Measurements from ENCODE around the gene APLP2.

The APLP2 gene

GRCh38 chr11:130156108-130157022, 86.7 kb downstream of the APLP2 start:
- H3K27ac Mint-ChIP-seq = no peak overlapping the region
- no peak overlapping the region for H3K4me3 Mint-ChIP-seq
- H3K27me3 Mint-ChIP-seq = peaks cover 30 to 62% of the 10 kb centered on the region in 2 donors
- H3K4me1 Mint-ChIP-seq (ENCODE audit: low read depth in 2 of 2) = peaks cover 0 to 11% of the 10 kb centered on the region in 2 donors
- ATAC-seq (replicated peaks) = no peak
- no peak for DNase-seq
- H3K36me3 Mint-ChIP-seq (ENCODE audit: insufficient read depth) = no peaks in the 10 kb centered on the region
- no peaks in the 10 kb centered on the region for H3K9me3 Mint-ChIP-seq

- no peak overlapping the region for H3K4me3 Mint-ChIP-seq
- H3K4me1 Mint-ChIP-seq (ENCODE audit: low read depth in 2 of 2) = peaks cover 0 to 14% of the 10 kb centered on the region in 2 donors
- no peak for DNase-seq
- ATAC-seq (replicated peaks) = no peak
- no peak overlapping the region for H3K27ac Mint-ChIP-seq
- no peaks in the 10 kb centered on the region for H3K36me3 Mint-ChIP-seq (ENCODE audit: insufficient read depth)
- H3K9me3 Mint-ChIP-seq = no peaks in the 10 kb centered on the region
- H3K27me3 Mint-ChIP-seq = peaks cover 38 to 62% of the 10 kb centered on the region in 2 donors
These were observed 87.4 kb downstream of the APLP2 start for GRCh38 chr11:130157101-130157500.

- Mint-ChIP-seq H3K27me3 (peaks cover 45 to 67% of the 10 kb centered on the region in 2 donors), H3K36me3 (ENCODE audit: insufficient read depth) (no peaks in the 10 kb centered on the region), H3K9me3 (no peaks in the 10 kb centered on the region), H3K4me3 (no peak overlapping the region), H3K4me1 (ENCODE audit: low read depth in 2 of 2) (peaks cover 0 to 15% of the 10 kb centered on the region in 2 donors), H3K27ac (no peak overlapping the region)
- DNase-seq (no peak), ATAC-seq (replicated peaks) (no peak)
These were observed 88.1 kb downstream of the APLP2 start for GRCh38 chr11:130157840-130158239.

GRCh38 chr11:130159139-130159538, 89.4 kb downstream of the APLP2 start:
- peaks cover 58 to 80% of the 10 kb centered on the region in 2 donors for H3K27me3 Mint-ChIP-seq
- H3K27ac Mint-ChIP-seq = no peak overlapping the region

GRCh38 chr11:130159657-130160497, 90.2 kb downstream of the APLP2 start, which contains the start of gene ST14:
ST14 (plus strand) TSS chr11:130159782; CDS start chr11:130159980, 198 bp downstream.
- Mint-ChIP-seq H3K4me1 (ENCODE audit: low read depth in 2 of 2) (peaks cover 0 to 14% of the 10 kb centered on the region in 2 donors), H3K4me3 (peak within 1 kb of the TSS; percentile 39 to 67), H3K27ac (no peak within 1 kb of the TSS), H3K36me3 (ENCODE audit: insufficient read depth) (no peaks in the 10 kb centered on the region), H3K27me3 (peaks cover 59 to 84% of the 10 kb centered on the region in 2 donors), H3K9me3 (no peaks in the 10 kb centered on the region)
- peak; percentile 37 for ATAC-seq (replicated peaks)
- DNase-seq = no peak

More at GRCh38 chr11:130159139-130159538, 89.4 kb downstream of the APLP2 start:
- DNase-seq (no peak), ATAC-seq (replicated peaks) (no peak)
- Mint-ChIP-seq H3K9me3 (no peaks in the 10 kb centered on the region), H3K4me1 (ENCODE audit: low read depth in 2 of 2) (peaks cover 0 to 16% of the 10 kb centered on the region in 2 donors), H3K4me3 (peak overlapping the region; percentile 23 to 67), H3K36me3 (ENCODE audit: insufficient read depth) (no peaks in the 10 kb centered on the region)

- DNase-seq (no peak), ATAC-seq (replicated peaks) (no peak)
- Mint-ChIP-seq H3K9me3 (no peaks in the 10 kb centered on the region), H3K27me3 (peaks cover 64 to 91% of the 10 kb centered on the region in 2 donors), H3K4me3 (peak overlapping the region; percentile 39 to 56), H3K36me3 (ENCODE audit: insufficient read depth) (no peaks in the 10 kb centered on the region), H3K4me1 (ENCODE audit: low read depth in 2 of 2) (peaks cover 0 to 14% of the 10 kb centered on the region in 2 donors), H3K27ac (no peak overlapping the region)
These were observed 90.9 kb downstream of the APLP2 start for GRCh38 chr11:130160498-130161155.

- Mint-ChIP-seq H3K27ac (no peak overlapping the region), H3K4me3 (no peak overlapping the region), H3K27me3 (peaks cover 73 to 94% of the 10 kb centered on the region in 2 donors), H3K9me3 (no peaks in the 10 kb centered on the region), H3K4me1 (ENCODE audit: low read depth in 2 of 2) (peaks cover 0 to 14% of the 10 kb centered on the region in 2 donors), H3K36me3 (ENCODE audit: insufficient read depth) (no peaks in the 10 kb centered on the region)
- ATAC-seq (replicated peaks) (no peak), DNase-seq (no peak)
These were observed 91.9 kb downstream of the APLP2 start for GRCh38 chr11:130161441-130162145.

- Mint-ChIP-seq H3K27me3 (peaks cover 75 to 91% of the 10 kb centered on the region in 2 donors), H3K36me3 (ENCODE audit: insufficient read depth) (no peaks in the 10 kb centered on the region), H3K4me1 (ENCODE audit: low read depth in 2 of 2) (peaks cover 0 to 14% of the 10 kb centered on the region in 2 donors), H3K9me3 (no peaks in the 10 kb centered on the region), H3K4me3 (no peak overlapping the region), H3K27ac (no peak overlapping the region)
- no peak for DNase-seq
- ATAC-seq (replicated peaks) = peak; percentile 35
These were observed 93.0 kb downstream of the APLP2 start for GRCh38 chr11:130162733-130163132.

GRCh38 chr11:130163346-130164220, 93.9 kb downstream of the APLP2 start:
- no peak for DNase-seq
- no peak overlapping the region for H3K4me3 Mint-ChIP-seq
- peak overlapping the region in 1 of 2 donors; percentile 46 for H3K27ac Mint-ChIP-seq
- peaks cover 75 to 91% of the 10 kb centered on the region in 2 donors for H3K27me3 Mint-ChIP-seq
- H3K4me1 Mint-ChIP-seq (ENCODE audit: low read depth in 2 of 2) = peaks cover 0 to 13% of the 10 kb centered on the region in 2 donors
- no peaks in the 10 kb centered on the region for H3K36me3 Mint-ChIP-seq (ENCODE audit: insufficient read depth)
- no peaks in the 10 kb centered on the region for H3K9me3 Mint-ChIP-seq
- no peak for ATAC-seq (replicated peaks)

- no peak for ATAC-seq (replicated peaks)
- Mint-ChIP-seq H3K4me1 (ENCODE audit: low read depth in 2 of 2) (peaks cover 0 to 11% of the 10 kb centered on the region in 2 donors), H3K4me3 (no peak overlapping the region), H3K36me3 (ENCODE audit: insufficient read depth) (no peaks in the 10 kb centered on the region), H3K9me3 (no peaks in the 10 kb centered on the region), H3K27ac (no peak overlapping the region), H3K27me3 (peaks cover 70 to 91% of the 10 kb centered on the region in 2 donors)
- no peak for DNase-seq
These were observed 94.5 kb downstream of the APLP2 start for GRCh38 chr11:130164221-130164570.

GRCh38 chr11:130165601-130166456, 96.1 kb downstream of the APLP2 start:
- ATAC-seq (replicated peaks) (no peak), DNase-seq (no peak)
- no peaks in the 10 kb centered on the region for H3K9me3 Mint-ChIP-seq
- H3K27ac Mint-ChIP-seq = no peak overlapping the region
- H3K4me3 Mint-ChIP-seq = no peak overlapping the region
- peaks cover 0 to 9% of the 10 kb centered on the region in 2 donors for H3K4me1 Mint-ChIP-seq (ENCODE audit: low read depth in 2 of 2)
- peaks cover 71 to 93% of the 10 kb centered on the region in 2 donors for H3K27me3 Mint-ChIP-seq
- H3K36me3 Mint-ChIP-seq (ENCODE audit: insufficient read depth) = no peaks in the 10 kb centered on the region

Measured in effector memory CD8-positive, alpha-beta T cell (primary cell).